ENCODE measurements around the gene SDK1. TPM values are rescaled to one million over a fixed set of nuclear protein-coding genes. Genes with fewer than 3 reads are reported as not detected.

The SDK1 gene
- total RNA-seq, 1 donor: 0.43 TPM

- no peak overlapping the region for H3K4me3 ChIP-seq (ENCODE audit: low read depth, low read length)
- DNase-seq (ENCODE audit: low read depth): no peak
- no peak for TF ChIP-seq CTCF (IDR thresholded peaks at IDR 0.05; ENCODE audit: insufficient read depth, low read depth, low read length)
Measured at GRCh38 chr7:3412871-3413270, 111.8 kb downstream of the SDK1 start.

- H3K4me3 ChIP-seq (ENCODE audit: low read depth, low read length): no peak overlapping the region
Measured at GRCh38 chr7:3415861-3416312, 114.8 kb downstream of the SDK1 start.

GRCh38 chr7:3416453-3416852, 115.4 kb downstream of the SDK1 start:
- H3K4me3 ChIP-seq (ENCODE audit: low read depth, low read length): no peak overlapping the region
- no peak for TF ChIP-seq CTCF (IDR thresholded peaks at IDR 0.05; ENCODE audit: insufficient read depth, low read depth, low read length)
- no peak for DNase-seq (ENCODE audit: low read depth)

More at GRCh38 chr7:3415861-3416312, 114.8 kb downstream of the SDK1 start:
- no peak for DNase-seq (ENCODE audit: low read depth)
- TF ChIP-seq CTCF (IDR thresholded peaks at IDR 0.05; ENCODE audit: insufficient read depth, low read depth, low read length): no peak

- DNase-seq (ENCODE audit: low read depth): no peak
- H3K4me3 ChIP-seq (ENCODE audit: low read depth, low read length): no peak overlapping the region
- TF ChIP-seq CTCF (IDR thresholded peaks at IDR 0.05; ENCODE audit: insufficient read depth, low read depth, low read length): no peak
Measured at GRCh38 chr7:3425087-3425486, 124.0 kb downstream of the SDK1 start.

GRCh38 chr7:3426064-3426463, 125.0 kb downstream of the SDK1 start:
- DNase-seq (ENCODE audit: low read depth): no peak
- no peak for TF ChIP-seq CTCF (IDR thresholded peaks at IDR 0.05; ENCODE audit: insufficient read depth, low read depth, low read length)
- H3K4me3 ChIP-seq (ENCODE audit: low read depth, low read length): no peak overlapping the region

- TF ChIP-seq CTCF (IDR thresholded peaks at IDR 0.05; ENCODE audit: insufficient read depth, low read depth, low read length): no peak
- no peak overlapping the region for H3K4me3 ChIP-seq (ENCODE audit: low read depth, low read length)
- no peak for DNase-seq (ENCODE audit: low read depth)
Measured at GRCh38 chr7:3427957-3428356, 126.9 kb downstream of the SDK1 start.

GRCh38 chr7:3429981-3430380, 128.9 kb downstream of the SDK1 start:
- H3K4me3 ChIP-seq (ENCODE audit: low read depth, low read length): no peak overlapping the region
- DNase-seq (ENCODE audit: low read depth): no peak
- TF ChIP-seq CTCF (IDR thresholded peaks at IDR 0.05; ENCODE audit: insufficient read depth, low read depth, low read length): no peak
